ENCODE measurements around the gene SOS2. TPM values are rescaled to one million over a fixed set of nuclear protein-coding genes. Genes with fewer than 3 reads are reported as not detected.

The SOS2 gene
- total RNA-seq, 2 donors from 2014 or later = 38.7 to 40.2 TPM

DNA sequence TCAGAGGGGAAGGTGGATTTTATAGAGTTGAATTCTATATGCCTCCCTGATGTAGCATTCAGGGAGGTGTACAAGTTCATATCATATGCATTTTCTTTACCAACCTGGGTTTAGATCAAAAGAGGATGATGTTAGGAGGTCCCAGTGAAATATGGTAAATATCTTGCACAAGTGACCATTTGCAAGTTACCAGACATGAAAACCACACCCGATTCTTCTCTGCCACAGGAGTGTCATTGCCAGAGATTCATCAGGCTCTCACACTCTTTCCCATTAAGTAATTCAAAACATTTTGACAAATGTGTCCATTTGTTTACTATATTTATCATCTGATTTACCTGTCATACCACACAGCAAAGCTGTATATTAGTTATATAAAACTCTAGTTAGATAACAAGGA is 159.0 kb downstream of the SOS2 start:
- no peaks in the 10 kb centered on the region for H3K9me3 ChIP-seq
- ATAC-seq (ENCODE audit: insufficient number of reproducible peaks, low FRiP score, low read depth) = no peak
- H3K4me3 ChIP-seq = no peak overlapping the region
- H3K27ac ChIP-seq = no peak overlapping the region
- H3K27me3 ChIP-seq (replicated peaks; ENCODE audit: insufficient read depth) = no peaks in the 10 kb centered on the region
- DNase-seq (ENCODE audit: low spot score) = no peak
- H3K36me3 ChIP-seq = no peaks in the 10 kb centered on the region
- no peaks in the 10 kb centered on the region for H3K4me1 ChIP-seq (ENCODE audit: control insufficient read depth in 1 of 2, low read depth in 2 of 2)
- TF ChIP-seq, protein P1, sequence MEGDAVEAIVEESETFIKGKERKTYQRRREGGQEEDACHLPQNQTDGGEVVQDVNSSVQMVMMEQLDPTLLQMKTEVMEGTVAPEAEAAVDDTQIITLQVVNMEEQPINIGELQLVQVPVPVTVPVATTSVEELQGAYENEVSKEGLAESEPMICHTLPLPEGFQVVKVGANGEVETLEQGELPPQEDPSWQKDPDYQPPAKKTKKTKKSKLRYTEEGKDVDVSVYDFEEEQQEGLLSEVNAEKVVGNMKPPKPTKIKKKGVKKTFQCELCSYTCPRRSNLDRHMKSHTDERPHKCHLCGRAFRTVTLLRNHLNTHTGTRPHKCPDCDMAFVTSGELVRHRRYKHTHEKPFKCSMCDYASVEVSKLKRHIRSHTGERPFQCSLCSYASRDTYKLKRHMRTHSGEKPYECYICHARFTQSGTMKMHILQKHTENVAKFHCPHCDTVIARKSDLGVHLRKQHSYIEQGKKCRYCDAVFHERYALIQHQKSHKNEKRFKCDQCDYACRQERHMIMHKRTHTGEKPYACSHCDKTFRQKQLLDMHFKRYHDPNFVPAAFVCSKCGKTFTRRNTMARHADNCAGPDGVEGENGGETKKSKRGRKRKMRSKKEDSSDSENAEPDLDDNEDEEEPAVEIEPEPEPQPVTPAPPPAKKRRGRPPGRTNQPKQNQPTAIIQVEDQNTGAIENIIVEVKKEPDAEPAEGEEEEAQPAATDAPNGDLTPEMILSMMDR (IDR thresholded peaks at IDR 0.05) = no peak

DNA sequence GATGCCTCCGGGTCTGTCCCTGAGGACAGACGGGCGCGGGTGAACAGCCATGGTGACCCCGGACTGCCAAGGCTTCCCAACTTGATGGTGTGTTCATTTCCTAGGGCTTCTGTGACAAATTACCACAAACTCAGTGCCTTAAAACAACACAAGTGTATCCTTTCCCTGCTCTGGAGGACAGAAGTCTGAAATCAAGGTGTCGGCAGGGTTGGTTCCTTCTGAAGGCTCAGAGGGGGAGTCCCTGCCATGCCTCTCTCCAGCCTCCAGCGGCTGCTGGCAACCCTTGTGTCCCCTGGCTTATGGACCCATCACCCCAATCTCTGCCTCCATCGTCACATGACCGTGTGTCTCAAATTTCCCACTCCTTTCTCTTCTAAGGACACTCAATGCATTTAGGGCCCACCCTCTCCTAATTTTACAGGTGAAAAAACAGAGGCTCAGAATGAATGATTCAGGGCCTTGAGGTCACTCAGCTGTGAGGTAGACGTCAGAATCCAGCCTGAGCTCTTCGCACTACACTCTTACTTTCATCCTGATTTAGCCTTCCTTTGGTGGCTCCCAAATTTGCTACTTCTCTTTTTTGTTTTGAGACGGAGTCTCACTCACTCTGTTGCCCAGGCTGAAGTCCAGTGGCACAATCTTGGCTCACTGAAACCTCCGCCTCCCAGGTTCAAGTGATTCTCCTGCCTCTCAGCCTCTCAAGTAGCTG is 160.4 kb downstream of the SOS2 start:
- TF ChIP-seq, protein P1 (IDR thresholded peaks at IDR 0.05) = no peak
- Histone ChIP-seq H3K36me3 (no peaks in the 10 kb centered on the region), H3K9me3 (no peaks in the 10 kb centered on the region), H3K4me3 (no peak overlapping the region), H3K27me3 (replicated peaks; ENCODE audit: insufficient read depth) (no peaks in the 10 kb centered on the region), H3K27ac (no peak overlapping the region), H3K4me1 (ENCODE audit: control insufficient read depth in 1 of 2, low read depth in 2 of 2) (no peaks in the 10 kb centered on the region)
- ATAC-seq (ENCODE audit: insufficient number of reproducible peaks, low FRiP score, low read depth) = no peak
- no peak for DNase-seq (ENCODE audit: low spot score)

DNA sequence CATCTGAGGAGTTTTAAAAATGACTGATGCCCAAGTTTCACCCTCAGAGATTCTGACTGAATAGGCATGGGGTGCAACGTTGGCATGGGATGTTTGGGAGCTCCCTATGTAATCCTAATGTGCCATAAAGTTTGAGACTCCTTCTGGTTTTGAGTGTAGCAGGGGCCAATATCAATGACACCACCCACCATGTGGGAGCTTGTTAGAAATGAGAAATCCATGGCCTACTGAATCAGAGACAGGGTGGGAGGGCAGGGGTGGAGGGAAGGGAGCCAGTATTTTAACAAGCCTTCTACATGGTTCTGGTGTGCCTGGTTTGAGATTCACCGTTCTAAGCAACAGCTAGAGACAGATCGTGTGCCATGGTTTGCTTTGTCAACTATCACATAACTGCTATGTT is 161.1 kb downstream of the SOS2 start:
- TF ChIP-seq, protein P1 (IDR thresholded peaks at IDR 0.05) = no peak
- ATAC-seq (ENCODE audit: insufficient number of reproducible peaks, low FRiP score, low read depth) = no peak
- no peak overlapping the region for H3K4me3 ChIP-seq
- DNase-seq (ENCODE audit: low spot score) = no peak
- no peaks in the 10 kb centered on the region for H3K27me3 ChIP-seq (replicated peaks; ENCODE audit: insufficient read depth)
- H3K4me1 ChIP-seq (ENCODE audit: control insufficient read depth in 1 of 2, low read depth in 2 of 2) = no peaks in the 10 kb centered on the region
- H3K9me3 ChIP-seq = no peaks in the 10 kb centered on the region
- H3K27ac ChIP-seq = no peak overlapping the region
- H3K36me3 ChIP-seq = no peaks in the 10 kb centered on the region

DNA sequence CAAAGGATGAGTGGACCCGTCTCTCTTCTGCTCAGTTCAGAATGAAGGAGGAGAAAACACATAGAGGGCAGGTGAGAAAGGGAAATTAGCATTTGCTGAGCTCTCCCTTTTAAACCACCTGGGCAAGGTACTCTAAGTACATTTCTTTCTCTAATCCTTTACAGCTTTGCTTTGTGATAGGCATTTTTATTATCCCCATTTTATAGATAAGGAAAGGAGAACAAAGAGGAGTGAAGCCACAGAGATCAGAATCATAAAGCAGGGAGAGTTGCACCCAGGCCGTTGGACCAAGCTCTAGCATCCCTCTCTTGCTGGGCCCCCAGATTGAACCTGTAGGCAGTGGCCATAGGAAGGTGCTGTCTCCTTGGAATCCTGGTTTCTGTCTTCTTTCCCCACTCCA is 162.1 kb downstream of the SOS2 start:
- Histone ChIP-seq H3K4me1 (ENCODE audit: control insufficient read depth in 1 of 2, low read depth in 2 of 2) (no peaks in the 10 kb centered on the region), H3K9me3 (no peaks in the 10 kb centered on the region), H3K27me3 (replicated peaks; ENCODE audit: insufficient read depth) (no peaks in the 10 kb centered on the region), H3K4me3 (no peak overlapping the region), H3K36me3 (no peaks in the 10 kb centered on the region), H3K27ac (no peak overlapping the region)
- ATAC-seq (ENCODE audit: insufficient number of reproducible peaks, low FRiP score, low read depth) = no peak
- TF ChIP-seq, protein P1 (IDR thresholded peaks at IDR 0.05) = no peak
- no peak for DNase-seq (ENCODE audit: low spot score)

DNA sequence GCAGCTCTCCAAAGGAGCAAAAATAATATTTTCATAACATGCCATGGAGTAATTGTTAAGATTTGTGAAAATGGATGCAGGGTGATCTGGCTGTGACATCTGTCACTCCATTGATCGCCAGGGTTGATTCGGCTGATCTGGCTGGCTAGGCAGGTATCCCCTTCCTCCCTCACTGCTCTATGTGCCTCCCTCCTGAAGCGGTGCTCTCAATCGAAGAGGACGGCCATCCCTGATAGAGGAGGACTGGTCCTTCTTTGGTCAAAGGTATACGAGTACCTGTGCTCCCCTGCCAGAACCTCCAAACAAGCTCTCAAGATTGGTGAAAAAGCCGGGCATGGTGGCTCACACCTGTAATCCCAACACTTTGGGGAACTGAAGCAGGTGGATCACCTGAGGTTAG is 162.9 kb downstream of the SOS2 start:
- Histone ChIP-seq H3K9me3 (no peaks in the 10 kb centered on the region), H3K27ac (no peak overlapping the region), H3K4me3 (no peak overlapping the region), H3K4me1 (ENCODE audit: control insufficient read depth in 1 of 2, low read depth in 2 of 2) (no peaks in the 10 kb centered on the region), H3K27me3 (replicated peaks; ENCODE audit: insufficient read depth) (no peaks in the 10 kb centered on the region), H3K36me3 (no peaks in the 10 kb centered on the region)
- ATAC-seq (ENCODE audit: insufficient number of reproducible peaks, low FRiP score, low read depth) = no peak
- TF ChIP-seq, protein P1 (IDR thresholded peaks at IDR 0.05) = no peak
- no peak for DNase-seq (ENCODE audit: low spot score)

All from thoracic aorta (tissue), 2 donors.